Right hindlimb (tissue), 1 donor: ENCODE measurements around the gene MAPK11.

Experiments
- DNase-seq: peaks from one replicate; pipeline ENCODE4 v3.0.0-alpha.2; 2018

Gene MAPK11

DNA sequence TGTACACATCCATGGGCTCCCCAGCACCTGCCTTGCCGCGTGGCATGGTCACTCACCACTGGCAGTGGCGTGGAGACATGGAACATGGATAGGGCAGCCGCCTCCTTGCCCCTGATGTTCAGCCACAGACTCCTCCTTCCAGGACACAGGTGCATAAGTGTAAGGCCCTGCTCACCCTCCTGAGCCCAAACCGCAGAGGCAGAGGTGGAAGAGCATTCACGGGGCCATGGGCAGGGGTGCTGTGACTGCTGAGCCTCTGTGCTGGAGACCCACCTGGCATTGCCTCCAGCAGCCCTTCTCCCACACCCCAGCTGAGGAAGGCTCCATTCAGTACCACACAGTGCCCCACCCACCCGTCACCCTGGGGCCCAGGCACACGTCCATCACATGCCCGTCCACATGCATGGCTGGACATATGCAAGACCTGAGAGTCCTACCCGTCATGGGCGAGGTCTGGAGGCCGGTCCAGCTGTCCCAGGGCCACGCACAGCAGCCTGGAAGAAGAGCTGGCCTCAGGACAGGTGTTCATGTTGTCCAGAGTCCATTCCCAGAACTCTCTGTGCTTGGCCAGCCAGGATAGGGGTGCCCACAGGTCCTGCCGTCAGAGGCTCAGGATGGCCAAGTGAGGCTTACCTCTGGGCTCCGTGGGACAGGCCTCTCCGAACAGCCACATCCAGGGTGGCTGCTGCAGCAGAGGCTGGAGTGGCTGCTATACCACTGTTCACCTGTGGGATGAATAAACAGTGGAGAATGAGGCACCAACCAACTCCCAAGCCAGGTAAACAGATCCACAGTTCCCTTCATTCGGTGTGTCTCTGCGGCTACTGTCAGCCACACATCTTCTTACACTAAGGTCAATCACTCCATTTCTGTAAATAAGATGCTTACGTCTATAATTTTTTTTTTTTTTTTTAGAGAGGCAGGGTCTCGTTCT lies 23.7 kb downstream of the MAPK11 start:
- no peak for DNase-seq

GRCh38 chr22:50245214-50246072 lies 24.7 kb downstream of the MAPK11 start:
- DNase-seq: no peak

GRCh38 chr22:50244420-50245213 lies 25.6 kb downstream of the MAPK11 start, which contains the start of gene TUBGCP6:
Gene TUBGCP6 (minus strand): TSS chr22:50245023. CDS start chr22:50244459, 564 bp downstream.
- peak; percentile 96 for DNase-seq

- DNase-seq: no peak
Measured at GRCh38 chr22:50243685-50244419, 26.3 kb downstream of the MAPK11 start.

- no peak for DNase-seq
Measured at GRCh38 chr22:50242406-50242949, 27.7 kb downstream of the MAPK11 start.

DNA sequence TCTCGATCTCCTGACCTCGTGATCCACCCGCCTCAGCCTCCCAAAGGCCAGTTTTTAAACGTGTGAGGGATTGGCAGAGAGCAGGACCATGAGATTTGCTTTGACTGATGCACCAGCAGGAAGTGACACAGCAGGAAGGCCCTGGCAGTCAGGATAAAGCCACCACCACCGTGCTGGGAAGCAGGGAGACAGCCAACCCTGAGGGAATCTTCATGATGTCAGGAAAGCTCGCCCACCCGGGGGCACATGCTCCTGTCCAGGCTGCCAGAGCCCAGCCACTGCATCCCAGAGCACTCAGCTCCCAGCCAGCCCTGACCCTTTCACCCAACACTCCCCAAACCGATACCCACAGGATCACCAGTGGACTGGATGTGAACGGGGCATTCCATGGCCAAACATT lies 31.4 kb downstream of the MAPK11 start:
- DNase-seq: peak; percentile 11

- DNase-seq: peak; percentile 22
Measured at GRCh38 chr22:50236731-50237409, 33.3 kb downstream of the MAPK11 start.

- DNase-seq: peak; percentile 6
Measured at GRCh38 chr22:50233223-50233622, 37.0 kb downstream of the MAPK11 start.

- no peak for DNase-seq
Measured at GRCh38 chr22:50232481-50233151, 37.6 kb downstream of the MAPK11 start.

GRCh38 chr22:50229370-50229769 lies 40.8 kb downstream of the MAPK11 start:
- DNase-seq: no peak

DNA sequence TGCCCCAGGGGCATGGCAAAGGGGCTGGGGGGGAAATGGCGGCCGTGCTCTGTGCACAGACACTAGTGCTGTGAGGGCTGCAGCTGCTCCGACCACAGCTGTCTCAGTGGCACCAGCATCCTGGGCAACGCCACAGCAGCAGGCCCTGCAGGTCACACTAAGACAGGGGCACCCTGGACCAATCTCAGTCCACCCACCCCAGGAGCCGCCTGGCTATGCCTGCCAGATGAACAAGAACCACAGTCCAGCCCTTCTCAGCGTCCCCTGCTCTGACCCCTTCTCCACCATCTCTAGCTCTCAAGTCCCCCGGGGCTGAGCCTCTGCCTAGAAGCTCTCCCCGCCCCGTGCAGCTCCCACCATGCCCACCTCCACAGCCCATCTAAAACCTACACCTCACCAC lies 41.8 kb downstream of the MAPK11 start:
- DNase-seq: peak; percentile 10

DNA sequence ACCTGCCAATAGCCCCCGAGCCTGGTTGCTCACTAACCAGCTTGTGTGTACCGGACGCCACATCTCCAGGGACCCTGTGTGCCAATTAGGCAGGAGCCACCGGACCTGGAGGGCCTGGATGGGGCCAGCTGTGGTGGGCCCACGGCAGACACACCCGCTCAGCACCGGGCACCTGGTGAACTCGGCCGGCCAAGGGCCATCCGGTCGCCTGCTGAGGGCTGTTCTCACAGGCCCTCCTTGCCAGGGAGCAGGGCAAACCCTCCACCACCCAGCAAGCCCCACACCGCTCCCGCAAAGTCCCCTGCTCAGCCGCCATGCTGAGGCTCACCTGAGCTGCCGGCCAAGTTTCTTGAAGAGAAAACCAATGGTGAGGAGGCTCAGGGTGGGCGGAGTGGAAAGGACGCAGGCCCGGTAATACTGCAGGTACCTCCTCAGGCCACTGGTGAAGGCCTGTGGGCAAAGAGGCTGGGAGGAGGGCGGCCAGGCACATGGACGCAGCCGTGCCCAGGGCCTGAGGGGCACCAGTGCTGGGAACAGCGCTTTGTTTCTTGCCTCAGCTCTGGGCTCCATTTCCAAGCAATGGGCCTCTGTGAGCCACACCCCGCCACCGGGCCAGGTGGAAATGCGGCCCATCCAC lies 42.5 kb downstream of the MAPK11 start:
- DNase-seq: peak; percentile 7

GRCh38 chr22:50226875-50227165 lies 43.4 kb downstream of the MAPK11 start:
- no peak for DNase-seq

GRCh38 chr22:50226063-50226874 lies 43.9 kb downstream of the MAPK11 start:
- DNase-seq: no peak

DNA sequence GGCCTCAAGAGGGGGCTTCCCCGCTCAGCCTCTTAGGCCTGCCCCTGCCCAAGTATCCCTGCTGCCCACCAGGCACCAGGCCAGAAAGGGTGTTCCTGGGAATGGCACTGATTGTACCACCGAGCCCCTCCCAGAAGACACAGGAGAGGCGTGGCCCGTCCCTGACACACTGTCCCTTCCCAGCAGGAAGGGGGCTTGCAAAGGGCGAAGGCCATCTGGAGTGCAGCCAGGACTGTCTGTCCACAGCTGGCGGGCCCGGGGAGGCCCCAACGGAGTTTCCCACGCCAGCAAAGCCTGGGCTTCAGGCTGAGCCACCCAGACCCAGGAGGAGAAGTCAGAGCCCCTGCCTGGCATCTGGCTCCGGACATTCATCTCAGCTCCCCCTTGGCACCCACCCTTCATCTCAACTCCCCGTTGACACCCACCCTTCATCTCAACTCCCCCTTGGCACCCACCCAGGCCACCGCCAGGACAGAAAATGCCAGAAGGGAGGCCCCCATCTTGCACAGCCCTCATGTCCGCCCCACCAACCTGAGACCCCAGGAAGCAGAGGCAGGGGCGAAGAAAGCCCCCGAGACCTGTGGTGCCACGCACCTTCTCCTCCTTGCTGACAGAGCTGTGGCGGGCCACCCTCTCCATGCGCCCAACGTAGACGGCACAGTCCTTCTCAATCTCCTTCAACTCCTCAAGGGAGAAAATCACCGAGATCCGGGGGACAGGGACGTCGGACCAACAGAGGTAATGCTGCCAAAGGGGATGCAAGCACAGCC lies 44.8 kb downstream of the MAPK11 start:
- DNase-seq: no peak

- no peak for DNase-seq
Measured at GRCh38 chr22:50224071-50224470, 46.1 kb downstream of the MAPK11 start.

DNA sequence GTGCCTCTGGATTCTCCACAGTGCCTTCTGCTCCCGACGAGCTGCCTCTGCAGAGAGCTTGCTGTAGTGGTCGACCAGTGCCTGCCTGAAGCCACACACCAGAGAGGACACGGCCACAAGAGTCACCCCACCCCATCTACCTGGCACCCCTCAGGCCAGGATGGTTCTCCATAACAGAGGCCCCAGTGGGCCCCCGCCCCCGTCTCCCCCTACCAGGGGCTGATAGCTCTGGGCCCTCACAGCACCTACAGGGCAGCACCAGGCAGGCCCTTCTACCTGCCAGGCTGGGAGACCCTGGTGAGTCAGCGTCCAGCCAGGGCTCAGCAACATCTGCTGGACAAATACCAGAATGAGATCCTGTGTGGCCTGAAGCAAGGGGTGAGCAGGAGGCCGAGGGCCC lies 47.7 kb downstream of the MAPK11 start:
- no peak for DNase-seq
